Islet of Langerhans (tissue), 1 donor: ENCODE results near the gene CYP24A1.

Experiments
- FAIRE-seq: peaks from one replicate; lab custom pipeline; 2011; peaks lifted over from hg19 to GRCh38; lab: Jason Lieb, UNC

Gene CYP24A1

GRCh38 chr20:54172856-54173652 is 732 bp downstream of the CYP24A1 start:
- no peak for FAIRE-seq

- FAIRE-seq = no peak
Measured at GRCh38 chr20:54172532-54172855, 1.3 kb downstream of the CYP24A1 start.

GRCh38 chr20:54170963-54171362 is 2.8 kb downstream of the CYP24A1 start:
- FAIRE-seq = no peak

GRCh38 chr20:54170026-54170471 is 3.7 kb downstream of the CYP24A1 start:
- FAIRE-seq = no peak

GRCh38 chr20:54168961-54169862 is 4.6 kb downstream of the CYP24A1 start:
- FAIRE-seq = no peak

GRCh38 chr20:54167909-54168872 is 5.6 kb downstream of the CYP24A1 start:
- FAIRE-seq = no peak

DNA sequence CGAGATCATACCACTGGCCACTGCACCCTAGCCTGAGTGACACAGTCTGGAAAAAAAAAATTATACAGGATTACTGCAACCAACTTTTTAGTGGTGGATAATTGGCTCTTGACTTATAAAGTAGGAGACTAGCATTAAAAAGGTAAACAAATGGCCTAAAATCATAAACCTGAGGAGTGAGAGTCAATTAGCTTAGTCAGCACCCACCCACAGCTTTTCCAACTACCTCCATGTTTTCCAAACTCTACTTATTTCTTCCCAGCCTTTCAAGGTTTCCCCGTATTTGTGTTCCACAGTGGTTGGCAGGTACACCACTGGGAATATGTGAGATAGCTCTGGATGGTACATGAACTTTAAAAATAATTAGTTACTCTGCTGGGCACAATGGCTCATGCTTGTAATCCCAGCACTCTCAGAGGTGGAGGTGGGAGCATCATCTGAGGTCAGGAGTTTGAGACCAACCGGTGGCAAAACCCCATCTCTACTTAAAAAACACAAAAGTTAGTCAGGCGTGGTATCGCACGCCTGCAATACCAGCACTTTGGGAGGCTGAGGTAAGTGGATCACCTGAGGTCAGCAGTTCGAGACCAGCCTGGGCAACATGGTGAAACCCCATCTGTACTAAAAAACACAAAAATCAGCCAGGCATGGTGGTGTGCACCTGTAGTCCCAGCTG is 6.7 kb downstream of the CYP24A1 start:
- FAIRE-seq = no peak

- no peak for FAIRE-seq
Measured at GRCh38 chr20:54165803-54166202, 8.0 kb downstream of the CYP24A1 start.

DNA sequence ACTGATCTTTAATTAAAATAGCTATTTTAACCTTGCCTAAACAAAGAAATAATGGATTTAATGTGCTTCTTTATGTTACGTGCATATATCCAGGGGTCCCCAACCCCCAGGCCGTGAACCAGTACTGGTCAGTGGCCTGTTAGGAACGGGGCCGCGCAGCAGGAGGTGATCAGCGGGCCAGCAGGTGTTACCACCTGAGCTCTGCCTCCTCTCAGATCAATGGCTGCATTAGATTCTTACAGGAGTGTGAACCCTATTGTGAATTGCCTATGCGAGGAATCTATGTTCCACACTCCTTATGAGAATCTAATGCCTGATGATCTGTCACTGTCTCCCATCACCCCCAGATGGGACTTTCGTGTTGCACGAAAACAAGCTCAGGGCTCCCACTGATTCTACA is 8.8 kb downstream of the CYP24A1 start:
- FAIRE-seq = no peak

DNA sequence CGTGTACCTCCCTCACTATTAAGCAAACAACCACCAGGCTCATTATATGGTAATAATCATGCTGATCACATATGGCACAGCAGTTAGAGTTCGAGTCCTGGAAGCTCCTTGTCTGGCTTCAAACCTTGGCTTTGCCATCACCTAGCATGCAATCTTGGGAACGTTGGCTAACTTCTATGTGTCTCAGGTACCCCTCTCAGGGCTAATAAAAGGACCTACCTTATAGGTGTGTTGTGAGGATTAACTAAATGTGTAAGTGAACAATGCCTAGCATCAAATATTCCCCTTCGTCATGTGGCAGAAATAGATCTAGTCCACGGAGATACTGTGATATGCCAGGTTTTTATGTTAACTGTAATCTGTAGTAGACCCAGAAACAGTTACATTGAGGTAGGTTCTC is 10.4 kb downstream of the CYP24A1 start:
- no peak for FAIRE-seq

- FAIRE-seq = no peak
Measured at GRCh38 chr20:54162378-54163009, 11.3 kb downstream of the CYP24A1 start.

DNA sequence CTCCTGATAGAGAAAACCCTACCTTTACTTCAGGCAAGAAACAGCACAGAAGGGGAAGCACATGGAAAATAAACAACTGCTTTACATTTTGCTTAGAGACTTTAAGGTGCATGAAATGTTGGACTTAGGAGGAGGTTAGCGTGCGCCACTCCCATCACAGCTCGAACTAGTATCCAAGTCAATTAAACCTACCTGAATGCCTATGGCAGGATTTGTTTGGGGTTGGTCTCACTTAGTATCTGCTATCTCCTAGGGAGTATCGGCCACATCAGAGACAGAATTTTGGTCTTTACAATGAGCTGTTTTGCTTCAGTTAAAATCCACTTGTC is 12.0 kb downstream of the CYP24A1 start:
- FAIRE-seq = no peak

GRCh38 chr20:54161008-54161820 is 12.6 kb downstream of the CYP24A1 start:
- FAIRE-seq = no peak

- no peak for FAIRE-seq
Measured at GRCh38 chr20:54160065-54161007, 13.4 kb downstream of the CYP24A1 start.

DNA sequence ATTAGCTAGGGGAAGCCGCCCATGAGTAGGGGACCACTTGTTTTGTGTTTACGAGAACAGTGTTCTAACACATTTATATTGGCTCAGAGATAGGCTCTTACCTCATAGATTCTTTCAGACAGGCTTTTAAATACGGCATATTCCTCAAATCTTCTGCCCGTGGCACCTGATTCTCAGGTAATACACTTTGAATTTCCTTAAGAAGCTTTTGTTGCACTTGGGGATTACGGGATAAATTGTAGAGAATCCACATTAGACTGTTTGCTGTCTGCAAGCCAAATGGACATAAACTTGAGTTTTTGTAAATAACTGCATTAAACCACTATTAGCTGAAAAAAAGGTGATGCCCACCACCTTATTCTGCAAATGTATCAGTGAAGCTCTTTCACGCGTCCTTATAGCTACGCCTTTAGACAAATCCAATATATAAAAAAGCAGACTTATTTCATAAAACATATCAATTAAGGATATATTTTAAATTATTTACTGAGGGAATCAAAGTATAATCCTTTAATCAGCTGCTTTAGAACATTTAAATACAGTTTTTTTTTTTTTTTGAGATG is 14.8 kb downstream of the CYP24A1 start:
- no peak for FAIRE-seq

- no peak for FAIRE-seq
Measured at GRCh38 chr20:54158226-54158625, 15.6 kb downstream of the CYP24A1 start.

- no peak for FAIRE-seq
Measured at GRCh38 chr20:54156981-54157835, 16.6 kb downstream of the CYP24A1 start.

GRCh38 chr20:54156522-54156921 is 17.3 kb downstream of the CYP24A1 start:
- no peak for FAIRE-seq
